ENCODE results near the gene MET.
A peak's percentile ranks its signal among the peaks of the same experiment; 100 is the strongest.

MET gene

DNA sequence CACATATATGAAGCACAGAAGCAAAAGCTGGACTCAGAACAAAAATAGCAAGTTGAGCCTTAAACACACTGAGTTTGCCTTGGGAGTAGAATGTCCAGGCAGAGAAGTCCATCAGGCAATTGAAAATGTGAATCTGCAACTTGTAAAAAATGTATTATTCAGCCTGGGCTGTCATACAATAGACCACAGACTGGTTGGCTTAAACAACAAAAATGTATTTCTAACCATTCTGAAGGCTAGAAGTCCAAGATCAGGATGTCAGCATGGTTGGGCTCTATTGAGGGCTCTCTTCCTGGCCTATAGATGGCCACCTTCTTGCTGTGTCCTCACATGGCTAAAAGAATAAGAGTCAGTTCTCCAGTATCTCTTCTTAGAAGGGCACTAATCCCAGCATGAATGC lies 113.8 kb downstream of the MET start:
- H3K27me3 ChIP-seq (ENCODE audit: insufficient read depth, low read length) = no peaks in the 10 kb centered on the region

DNA sequence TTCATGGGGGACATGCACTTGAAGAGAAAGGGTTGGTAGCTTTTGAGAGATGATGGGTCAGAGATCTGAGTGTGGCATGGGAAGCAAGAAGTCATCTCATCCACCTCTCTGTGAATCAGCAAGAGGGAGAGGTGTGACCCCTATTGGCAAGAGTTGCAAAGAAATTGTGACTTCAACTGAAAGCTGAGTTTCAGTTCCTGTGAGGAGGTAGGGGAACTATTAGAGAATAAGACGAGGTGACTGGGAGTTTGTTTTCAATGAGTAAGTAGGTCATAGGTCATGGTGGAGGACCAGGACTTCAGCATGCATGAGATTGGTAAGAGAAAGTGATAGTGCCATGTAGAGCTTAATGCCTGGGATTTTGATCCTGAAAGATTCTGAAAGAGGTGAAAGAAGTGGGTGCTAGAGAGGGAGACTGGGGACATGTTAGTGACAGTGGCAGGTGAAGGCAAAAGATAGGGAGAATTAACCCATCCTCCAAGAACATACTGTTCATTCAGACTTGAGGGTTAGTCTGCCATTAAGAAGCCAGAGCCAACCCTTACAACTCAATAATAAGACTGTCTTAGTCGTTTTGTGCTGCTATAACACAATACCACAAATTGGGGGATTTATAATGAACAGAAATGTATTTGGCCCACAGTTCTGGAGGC lies 114.9 kb downstream of the MET start:
- H3K4ac ChIP-seq (ENCODE audit: low read depth, low read length) = no peak overlapping the region
- H3K36me3 ChIP-seq (ENCODE audit: control insufficient read depth in 1 of 2, insufficient read depth in 2 of 2, low read length in 2 of 2) = peaks cover 0 to 2% of the 10 kb centered on the region in 2 experiments
- no peak overlapping the region for H4K12ac ChIP-seq (ENCODE audit: low read depth, low read length)
- DNase-seq = peak in 1 of 2 donors; percentile 41
- H3K27ac ChIP-seq (ENCODE audit: low read depth, low read length) = no peak overlapping the region
- H3K9me3 ChIP-seq (ENCODE audit: insufficient read depth, low read depth, low read length) = no peaks in the 10 kb centered on the region
- no peak overlapping the region for H2AK5ac ChIP-seq (ENCODE audit: low read length)
- peaks cover 8 to 11% of the 10 kb centered on the region in 2 experiments for H3K4me1 ChIP-seq (ENCODE audit: control insufficient read depth in 1 of 2, insufficient read depth in 2 of 2, low read length in 2 of 2)
- H3K27me3 ChIP-seq (ENCODE audit: insufficient read depth, low read length) = no peaks in the 10 kb centered on the region
- WGBS (ENCODE audit: extremely low coverage, insufficient coverage, insufficient read length) = no CpG with 5 or more reads among the region's 2 CpGs
- no peak overlapping the region for H3K4me2 ChIP-seq (ENCODE audit: low read length)
- H3K9ac ChIP-seq (ENCODE audit: low read length) = no peak overlapping the region
- no peak overlapping the region for H2AFZ ChIP-seq (ENCODE audit: insufficient read depth, low read length, poor library complexity)
- H3K79me2 ChIP-seq (ENCODE audit: control insufficient read depth, insufficient read depth, low read length, poor library complexity) = no peaks in the 10 kb centered on the region
- no peak overlapping the region for H2BK12ac ChIP-seq (ENCODE audit: low read length)
- no peak overlapping the region for H3K4me3 ChIP-seq (ENCODE audit: low read depth, low read length)
- H3K18ac ChIP-seq (ENCODE audit: low read length) = no peak overlapping the region
- no peak overlapping the region for H4K91ac ChIP-seq (ENCODE audit: low read depth, low read length)
- no peak overlapping the region for H2BK120ac ChIP-seq (ENCODE audit: insufficient read depth, low read length, poor library complexity)
- H3K79me1 ChIP-seq (ENCODE audit: low read length) = peaks cover 4% of the 10 kb centered on the region
- H2BK5ac ChIP-seq (ENCODE audit: low read depth, low read length, poor library complexity) = no peak overlapping the region
- H3K23ac ChIP-seq (ENCODE audit: low read length) = no peak overlapping the region
- no peak overlapping the region for H4K8ac ChIP-seq (ENCODE audit: low read depth, low read length)
- H3K14ac ChIP-seq (ENCODE audit: low read length) = no peak overlapping the region

More for the DNA sequence above, 113.8 kb downstream of the MET start:
- no peak overlapping the region for H2BK5ac ChIP-seq (ENCODE audit: low read depth, low read length, poor library complexity)
- no peak overlapping the region for H3K27ac ChIP-seq (ENCODE audit: low read depth, low read length)
- H3K79me1 ChIP-seq (ENCODE audit: low read length) = peaks cover 7% of the 10 kb centered on the region
- H4K12ac ChIP-seq (ENCODE audit: low read depth, low read length) = no peak overlapping the region
- H3K36me3 ChIP-seq (ENCODE audit: control insufficient read depth in 1 of 2, insufficient read depth in 2 of 2, low read length in 2 of 2) = peaks cover 0 to 2% of the 10 kb centered on the region in 2 experiments
- H3K4ac ChIP-seq (ENCODE audit: low read depth, low read length) = no peak overlapping the region
- H3K4me1 ChIP-seq (ENCODE audit: control insufficient read depth in 1 of 2, insufficient read depth in 2 of 2, low read length in 2 of 2) = peaks cover 11 to 15% of the 10 kb centered on the region in 2 experiments
- no peaks in the 10 kb centered on the region for H3K79me2 ChIP-seq (ENCODE audit: control insufficient read depth, insufficient read depth, low read length, poor library complexity)
- H4K91ac ChIP-seq (ENCODE audit: low read depth, low read length) = no peak overlapping the region
- H3K14ac ChIP-seq (ENCODE audit: low read length) = no peak overlapping the region
- no peak overlapping the region for H3K4me2 ChIP-seq (ENCODE audit: low read length)
- no peak overlapping the region for H3K9ac ChIP-seq (ENCODE audit: low read length)
- H2AK5ac ChIP-seq (ENCODE audit: low read length) = no peak overlapping the region
- no peak for DNase-seq
- no peak overlapping the region for H2AFZ ChIP-seq (ENCODE audit: insufficient read depth, low read length, poor library complexity)
- no peak overlapping the region for H4K8ac ChIP-seq (ENCODE audit: low read depth, low read length)
- no peak overlapping the region for H2BK120ac ChIP-seq (ENCODE audit: insufficient read depth, low read length, poor library complexity)
- H3K18ac ChIP-seq (ENCODE audit: low read length) = no peak overlapping the region
- H3K23ac ChIP-seq (ENCODE audit: low read length) = no peak overlapping the region
- no peak overlapping the region for H3K4me3 ChIP-seq (ENCODE audit: low read depth, low read length)
- no peaks in the 10 kb centered on the region for H3K9me3 ChIP-seq (ENCODE audit: insufficient read depth, low read depth, low read length)
- no peak overlapping the region for H2BK12ac ChIP-seq (ENCODE audit: low read length)

DNA sequence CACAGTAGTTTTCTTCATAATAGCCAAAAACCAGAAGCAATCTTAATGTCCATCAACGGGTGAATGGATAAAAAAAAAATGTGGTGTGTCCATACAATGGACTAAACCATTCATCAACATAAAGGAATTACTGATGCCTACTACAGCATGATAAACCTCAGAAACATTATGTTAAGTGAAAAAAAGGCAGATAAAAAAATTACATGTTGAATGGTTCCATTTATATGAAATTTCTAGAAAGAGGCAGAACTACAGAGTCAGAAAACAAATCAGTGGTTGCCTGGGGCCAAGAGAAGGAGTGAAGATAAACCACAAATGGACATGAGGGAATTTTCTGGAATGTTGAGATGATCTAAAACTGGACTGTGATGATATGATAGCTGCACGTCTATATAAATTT lies 115.9 kb downstream of the MET start:
- Histone ChIP-seq H3K23ac (ENCODE audit: low read length) (no peak overlapping the region), H3K14ac (ENCODE audit: low read length) (no peak overlapping the region), H3K18ac (ENCODE audit: low read length) (no peak overlapping the region), H3K4ac (ENCODE audit: low read depth, low read length) (no peak overlapping the region), H3K4me2 (ENCODE audit: low read length) (no peak overlapping the region), H4K12ac (ENCODE audit: low read depth, low read length) (no peak overlapping the region), H3K9ac (ENCODE audit: low read length) (no peak overlapping the region), H3K79me2 (ENCODE audit: control insufficient read depth, insufficient read depth, low read length, poor library complexity) (no peaks in the 10 kb centered on the region), H3K27ac (ENCODE audit: low read depth, low read length) (no peak overlapping the region), H4K8ac (ENCODE audit: low read depth, low read length) (no peak overlapping the region), H3K36me3 (ENCODE audit: control insufficient read depth in 1 of 2, insufficient read depth in 2 of 2, low read length in 2 of 2) (peaks cover 0 to 2% of the 10 kb centered on the region in 2 experiments), H3K27me3 (ENCODE audit: insufficient read depth, low read length) (no peaks in the 10 kb centered on the region), H2AK5ac (ENCODE audit: low read length) (no peak overlapping the region), H2BK120ac (ENCODE audit: insufficient read depth, low read length, poor library complexity) (no peak overlapping the region), H2BK5ac (ENCODE audit: low read depth, low read length, poor library complexity) (no peak overlapping the region), H2BK12ac (ENCODE audit: low read length) (no peak overlapping the region), H3K9me3 (ENCODE audit: insufficient read depth, low read depth, low read length) (no peaks in the 10 kb centered on the region), H3K4me1 (ENCODE audit: control insufficient read depth in 1 of 2, insufficient read depth in 2 of 2, low read length in 2 of 2) (peaks cover 8 to 9% of the 10 kb centered on the region in 2 experiments), H2AFZ (ENCODE audit: insufficient read depth, low read length, poor library complexity) (no peak overlapping the region), H4K91ac (ENCODE audit: low read depth, low read length) (no peak overlapping the region), H3K4me3 (ENCODE audit: low read depth, low read length) (no peak overlapping the region), H3K79me1 (ENCODE audit: low read length) (peaks cover 4% of the 10 kb centered on the region)
- no peak for DNase-seq
- WGBS (ENCODE audit: extremely low coverage, insufficient coverage, insufficient read length) = no CpG with 5 or more reads among the region's 2 CpGs

DNA sequence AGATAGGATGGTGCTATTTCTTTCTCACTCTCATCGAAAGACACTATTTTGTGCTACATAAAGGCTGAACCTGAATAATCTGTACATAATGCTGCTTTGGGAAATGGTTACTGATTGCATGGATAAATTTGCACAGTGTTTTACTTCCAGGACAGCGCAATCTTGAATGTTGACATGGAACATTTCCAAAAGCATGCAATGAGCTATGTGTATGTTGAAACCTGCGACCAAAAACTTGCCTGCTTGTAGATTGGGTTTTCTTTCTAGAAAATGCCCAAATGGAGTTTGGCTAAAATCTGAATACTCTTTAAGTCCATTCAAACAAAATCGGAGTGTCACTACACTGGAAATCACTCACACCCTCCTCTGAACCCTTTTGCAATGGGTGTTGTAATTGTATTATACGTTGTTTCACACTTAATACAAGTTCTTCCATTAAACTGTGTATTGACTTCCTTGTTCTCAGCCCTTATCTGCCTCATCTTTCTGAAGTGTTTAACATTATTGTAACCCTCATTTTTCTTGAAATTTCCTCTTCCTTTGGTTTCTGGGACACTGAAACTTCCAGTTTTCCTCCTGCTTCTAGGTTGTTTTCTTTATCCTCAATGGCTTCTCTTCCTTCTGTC lies 116.7 kb downstream of the MET start:
- H3K4me2 ChIP-seq (ENCODE audit: low read length) = no peak overlapping the region
- H3K36me3 ChIP-seq (ENCODE audit: control insufficient read depth in 1 of 2, insufficient read depth in 2 of 2, low read length in 2 of 2) = peaks cover 0 to 2% of the 10 kb centered on the region in 2 experiments
- no peak overlapping the region for H2AK5ac ChIP-seq (ENCODE audit: low read length)
- H3K9ac ChIP-seq (ENCODE audit: low read length) = no peak overlapping the region
- H2BK120ac ChIP-seq (ENCODE audit: insufficient read depth, low read length, poor library complexity) = no peak overlapping the region
- H3K4me3 ChIP-seq (ENCODE audit: low read depth, low read length) = no peak overlapping the region
- H3K18ac ChIP-seq (ENCODE audit: low read length) = no peak overlapping the region
- no peak overlapping the region for H2AFZ ChIP-seq (ENCODE audit: insufficient read depth, low read length, poor library complexity)
- H2BK5ac ChIP-seq (ENCODE audit: low read depth, low read length, poor library complexity) = no peak overlapping the region
- H4K8ac ChIP-seq (ENCODE audit: low read depth, low read length) = no peak overlapping the region
- no peak overlapping the region for H3K23ac ChIP-seq (ENCODE audit: low read length)
- H3K27ac ChIP-seq (ENCODE audit: low read depth, low read length) = no peak overlapping the region
- DNase-seq = peak in 1 of 2 donors; percentile 59
- WGBS (ENCODE audit: extremely low coverage, insufficient coverage, insufficient read length) = no CpG with 5 or more reads among the region's 5 CpGs
- no peak overlapping the region for H3K4ac ChIP-seq (ENCODE audit: low read depth, low read length)
- no peaks in the 10 kb centered on the region for H3K79me2 ChIP-seq (ENCODE audit: control insufficient read depth, insufficient read depth, low read length, poor library complexity)
- H3K9me3 ChIP-seq (ENCODE audit: insufficient read depth, low read depth, low read length) = no peaks in the 10 kb centered on the region
- H3K14ac ChIP-seq (ENCODE audit: low read length) = no peak overlapping the region
- H3K79me1 ChIP-seq (ENCODE audit: low read length) = peaks cover 4% of the 10 kb centered on the region
- no peak overlapping the region for H4K12ac ChIP-seq (ENCODE audit: low read depth, low read length)
- no peak overlapping the region for H4K91ac ChIP-seq (ENCODE audit: low read depth, low read length)
- H2BK12ac ChIP-seq (ENCODE audit: low read length) = no peak overlapping the region
- no peaks in the 10 kb centered on the region for H3K27me3 ChIP-seq (ENCODE audit: insufficient read depth, low read length)
- peaks cover 6 to 7% of the 10 kb centered on the region in 2 experiments for H3K4me1 ChIP-seq (ENCODE audit: control insufficient read depth in 1 of 2, insufficient read depth in 2 of 2, low read length in 2 of 2)
